Progenitor cell of endocrine pancreas (in vitro differentiated cells): Measurements from ENCODE around the gene KCNC2. TPM values are rescaled to one million over a fixed set of nuclear protein-coding genes. Genes with fewer than 3 reads are reported as not detected.

ENCODE experiments used
- DNase-seq: peaks from one replicate; pipeline ENCODE4 v3.0.0; 2021; ENCODE audit warnings: low spot score; ENCODE audit not compliant: unreplicated experiment
- H3K27ac Mint-ChIP-seq: 2 replicates; pipeline ENCODE4 v1.8.0; 2021; ENCODE audit warnings: mild to moderate bottlenecking, moderate library complexity, mixed read lengths
- H3K27me3 Mint-ChIP-seq: 2 replicates; pipeline ENCODE4 v1.8.0; 2021; ENCODE audit warnings: mixed read lengths
- H3K36me3 Mint-ChIP-seq: 2 replicates; pipeline ENCODE4 v1.8.0; 2022; ENCODE audit warnings: mixed read lengths; ENCODE audit not compliant: insufficient read depth
- H3K4me1 Mint-ChIP-seq: 2 replicates; pipeline ENCODE4 v1.8.0; 2021; ENCODE audit warnings: low read depth, mixed read lengths
- H3K4me3 Mint-ChIP-seq: 2 replicates; pipeline ENCODE4 v1.8.0; 2021; ENCODE audit warnings: low read depth, mild to moderate bottlenecking, moderate library complexity, mixed read lengths
- H3K9me3 Mint-ChIP-seq: 2 replicates; pipeline ENCODE4 v1.8.0; 2021; ENCODE audit warnings: low read depth, mixed read lengths
- CTCF ChIP-seq: fragments of 200-600 bp; sonication (generic); IDR thresholded peaks from one replicate; pipeline ENCODE4 v1.5.0; 2021; ENCODE audit warnings: antibody characterized with exemption, mild to moderate bottlenecking; ENCODE audit not compliant: unreplicated experiment
- total RNA-seq: library from RNA; stranded (reverse); gene quantifications from 2 replicates; pipeline ENCODE4 v1.2.1, GENCODE V29; 2021

The KCNC2 gene
- total RNA-seq, 1 donor from 2014 or later, result not detected

- Mint-ChIP-seq H3K36me3 (no peaks in the 10 kb centered on the region), H3K27ac (no peak overlapping the region), H3K4me1 (no peaks in the 10 kb centered on the region), H3K27me3 (no peaks in the 10 kb centered on the region), H3K9me3 (no peaks in the 10 kb centered on the region), H3K4me3 (no peak overlapping the region)
- TF ChIP-seq CTCF, result no peak
- no peak for DNase-seq
These were observed 55.3 kb downstream of the KCNC2 start for GRCh38 chr12:75154388-75154787.

GRCh38 chr12:75139196-75139595 is 70.4 kb downstream of the KCNC2 start:
- no peak for TF ChIP-seq CTCF
- no peaks in the 10 kb centered on the region for H3K36me3 Mint-ChIP-seq
- no peaks in the 10 kb centered on the region for H3K4me1 Mint-ChIP-seq
- no peak overlapping the region for H3K4me3 Mint-ChIP-seq
- no peaks in the 10 kb centered on the region for H3K9me3 Mint-ChIP-seq
- DNase-seq, result no peak
- H3K27ac Mint-ChIP-seq, result no peak overlapping the region
- peaks cover 3% of the 10 kb centered on the region for H3K27me3 Mint-ChIP-seq

DNA sequence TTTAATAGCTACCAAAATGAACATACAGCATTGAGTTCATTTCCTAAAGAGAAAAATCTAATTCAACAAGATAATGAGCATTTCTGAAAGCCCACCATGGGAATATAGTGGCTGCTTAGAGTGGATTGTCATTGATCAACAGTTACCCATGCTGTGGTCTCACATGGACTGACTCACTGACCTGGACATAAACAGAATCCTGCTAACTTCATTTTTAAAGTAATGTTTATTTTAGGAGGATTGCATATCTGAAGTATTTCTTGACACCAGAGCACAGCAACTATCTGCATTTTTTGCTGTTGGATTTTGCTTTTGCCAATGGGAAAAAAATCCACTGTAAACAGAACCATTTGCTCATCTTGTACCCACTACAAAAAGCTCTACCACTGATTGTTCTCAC is 71.7 kb downstream of the KCNC2 start:
- H3K36me3 Mint-ChIP-seq, result no peaks in the 10 kb centered on the region
- H3K27ac Mint-ChIP-seq, result no peak overlapping the region
- DNase-seq, result no peak

DNA sequence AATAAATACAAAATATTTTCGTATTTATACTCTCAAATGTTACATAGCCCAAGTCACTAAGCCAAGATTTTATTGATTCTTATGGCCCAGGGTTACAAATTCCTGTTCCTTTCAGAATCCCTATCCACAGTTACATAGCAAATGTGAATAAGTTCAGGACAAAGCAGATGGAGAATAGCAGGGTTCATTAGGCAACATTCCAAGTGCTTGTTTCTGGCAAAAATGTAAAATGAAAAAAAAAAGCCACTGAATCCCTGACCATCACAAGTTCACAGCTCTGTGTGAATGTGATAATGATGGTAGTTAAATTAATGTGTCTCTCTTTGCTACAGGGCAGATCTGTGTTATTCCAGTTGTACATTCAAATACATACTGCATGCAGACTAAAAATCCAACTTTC is 74.6 kb downstream of the KCNC2 start:
- no peaks in the 10 kb centered on the region for H3K4me1 Mint-ChIP-seq
- no peak overlapping the region for H3K27ac Mint-ChIP-seq
- DNase-seq, result no peak
- H3K4me3 Mint-ChIP-seq, result no peak overlapping the region
- peaks cover 3% of the 10 kb centered on the region for H3K27me3 Mint-ChIP-seq
- no peak for TF ChIP-seq CTCF
- no peaks in the 10 kb centered on the region for H3K36me3 Mint-ChIP-seq
- H3K9me3 Mint-ChIP-seq, result no peaks in the 10 kb centered on the region

More for the DNA sequence above, 71.7 kb downstream of the KCNC2 start:
- Mint-ChIP-seq H3K27me3 (peaks cover 3% of the 10 kb centered on the region), H3K9me3 (no peaks in the 10 kb centered on the region), H3K4me3 (no peak overlapping the region), H3K4me1 (no peaks in the 10 kb centered on the region)
- TF ChIP-seq CTCF, result no peak

DNA sequence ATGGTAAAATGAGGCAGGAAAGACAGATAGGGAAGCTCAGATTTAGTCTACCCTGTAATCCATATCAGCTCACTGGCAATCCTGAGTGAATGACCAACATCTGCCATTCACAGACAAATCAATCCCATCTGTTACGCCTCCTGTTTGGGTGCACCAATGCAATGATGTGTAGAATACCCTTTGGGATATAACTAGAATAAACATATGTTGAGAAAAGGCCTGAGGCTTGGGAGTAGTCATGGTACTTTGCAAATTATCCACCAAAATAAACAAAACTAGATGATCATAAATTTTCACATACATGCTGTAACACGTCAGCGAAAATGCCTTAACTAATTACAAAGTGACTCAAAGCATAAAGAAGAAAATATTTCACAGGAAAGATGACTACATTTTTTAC is 78.8 kb downstream of the KCNC2 start:
- no peak for DNase-seq
- no peaks in the 10 kb centered on the region for H3K27me3 Mint-ChIP-seq
- H3K36me3 Mint-ChIP-seq, result no peaks in the 10 kb centered on the region
- no peak overlapping the region for H3K27ac Mint-ChIP-seq
- H3K9me3 Mint-ChIP-seq, result no peaks in the 10 kb centered on the region
- peaks cover 11% of the 10 kb centered on the region for H3K4me1 Mint-ChIP-seq
- H3K4me3 Mint-ChIP-seq, result no peak overlapping the region
- no peak for TF ChIP-seq CTCF
